GM12892 (cell line): Measurements from ENCODE around the gene GABRG3.

ENCODE experiments used
- POLR2A ChIP-seq: IDR thresholded peaks from 2 replicates; pipeline ENCODE4 v1.6.1; 2011; ENCODE audit warnings: low read depth, low read length, control low read depth
- POLR2AphosphoS5 ChIP-seq: IDR thresholded peaks from 2 replicates; pipeline ENCODE4 v1.6.1; 2011; ENCODE audit warnings: low read depth, low read length, control low read depth
- TAF1 ChIP-seq: IDR thresholded peaks from 2 replicates; pipeline ENCODE4 v1.6.1; 2011; ENCODE audit warnings: low read depth, mild to moderate bottlenecking, control low read depth, low read length, borderline replicate concordance

- TF ChIP-seq POLR2A (no peak), POLR2AphosphoS5 (no peak), TAF1 (no peak)
These were observed 578.8 kb downstream of the GABRG3 start for GRCh38 chr15:27549746-27550145.
